HL-60/S4 treated with phorbol 12-myristate 13-acetate at 8.2 ng/mL for 4 days and 3 days (cell line): ENCODE data around the gene HOXB3.

Experiments used
- in situ Hi-C: fragments of 300-500 bp; cut with MboI; formaldehyde crosslinking; loops from 2 replicates; pipeline ENCODE4 v1.15.0; 2022; ENCODE audit warnings: low sequenced_read_pairs

HOXB3 gene

DNA sequence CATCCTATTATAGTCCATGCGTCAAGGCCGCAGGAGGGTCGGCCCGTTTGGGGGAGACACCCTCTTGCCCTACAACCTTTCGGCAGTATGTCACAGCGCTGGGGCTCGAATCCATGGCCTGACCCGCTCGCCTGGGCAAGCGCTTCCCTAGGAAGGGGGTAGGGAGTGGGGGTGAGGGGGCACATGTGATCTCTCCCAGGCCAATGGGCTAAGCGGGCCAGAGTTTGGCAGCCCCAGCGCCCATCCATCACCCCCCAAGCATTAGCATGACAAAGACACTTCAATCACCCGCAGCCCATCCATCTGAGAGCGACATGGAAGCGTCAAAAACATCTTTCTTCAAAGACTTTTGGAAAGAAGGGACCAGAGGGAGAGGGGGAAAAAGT, 59.2 kb downstream of the HOXB3 start, which contains the start of gene HOXB1:
Gene HOXB1 (minus strand): TSS at position 125 of the 386 bp plus-strand sequence. CDS start 107 bp downstream, at position 18.
- in situ Hi-C loops = no loop called here

DNA sequence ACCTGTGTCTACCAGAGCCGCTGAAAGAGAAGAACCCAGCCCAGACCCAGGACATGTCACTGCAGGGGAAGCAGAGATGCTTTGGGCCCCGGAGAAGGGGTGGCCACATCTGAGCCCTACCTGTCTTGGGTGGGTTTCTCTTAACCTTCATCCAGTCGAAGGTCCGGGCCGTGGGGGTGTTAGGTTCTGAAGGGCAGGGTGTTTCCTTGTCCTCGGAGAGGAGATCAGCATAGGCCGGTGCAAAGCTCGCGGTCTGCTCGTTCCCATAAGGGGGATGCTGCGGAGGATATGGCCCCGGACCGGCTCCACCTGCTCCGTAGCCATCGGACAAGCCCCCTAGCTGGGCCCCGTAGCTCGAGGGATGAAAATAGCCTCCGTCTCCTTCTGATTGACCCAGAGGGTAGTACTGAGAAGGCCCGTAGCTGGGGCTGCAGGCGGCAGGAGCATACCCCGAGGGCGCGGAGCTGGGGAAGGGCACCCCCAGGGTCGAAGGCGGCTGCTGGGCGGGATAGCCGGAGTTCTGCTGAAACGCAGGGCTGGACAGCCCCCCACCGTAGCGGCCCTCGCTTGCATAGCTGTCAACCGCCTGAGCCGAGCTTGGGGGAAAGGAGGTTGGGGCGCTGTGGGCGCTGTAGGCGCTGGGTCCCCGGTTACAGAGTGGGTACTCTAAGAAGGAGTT, 59.7 kb downstream of the HOXB3 start:
- in situ Hi-C loops = no loop called here

GRCh38 chr17:48529683-48530009, 60.4 kb downstream of the HOXB3 start:
- in situ Hi-C loops = no loop called here

GRCh38 chr17:48528936-48529682, 60.9 kb downstream of the HOXB3 start:
- in situ Hi-C loops = no loop called here

DNA sequence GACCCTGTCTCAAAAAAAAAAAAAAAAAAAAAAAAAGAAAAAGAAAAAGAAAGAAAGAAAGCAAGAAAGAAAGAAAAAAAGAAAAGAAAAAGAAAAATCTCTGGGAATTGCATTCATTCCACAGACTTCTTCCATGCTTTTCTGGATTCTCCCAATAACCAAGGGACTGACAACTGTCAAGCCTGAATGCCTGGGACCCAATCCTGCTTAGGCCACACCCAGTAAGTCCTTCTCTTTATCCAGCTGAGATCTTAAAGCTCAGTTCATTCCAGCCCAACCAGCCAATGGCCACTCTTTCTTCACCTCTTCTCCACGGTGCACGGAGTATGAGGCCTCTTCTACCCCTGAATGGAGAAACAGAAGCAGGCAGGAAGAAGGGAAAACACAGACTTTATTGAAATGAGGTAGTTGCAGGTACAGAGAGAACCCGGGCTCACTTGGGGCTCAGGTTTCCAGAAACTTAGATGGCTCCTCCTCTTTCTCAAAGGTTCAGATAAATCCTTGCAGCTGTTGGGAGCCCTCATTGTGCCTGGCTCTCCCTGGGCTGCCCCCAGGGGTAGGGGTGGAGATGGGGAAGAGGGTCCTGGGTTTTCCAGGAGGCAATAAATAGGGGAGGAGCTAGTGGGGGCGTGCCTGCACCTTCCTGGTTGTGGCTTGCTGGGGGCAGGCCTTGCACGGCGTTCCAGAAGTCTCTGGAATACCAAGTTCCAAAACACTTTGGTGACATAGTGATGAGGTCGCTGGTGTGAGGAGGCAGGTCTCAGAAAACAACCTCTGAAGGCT, 61.7 kb downstream of the HOXB3 start:
- in situ Hi-C loops = no loop called here

GRCh38 chr17:48527547-48527932, 62.5 kb downstream of the HOXB3 start:
- in situ Hi-C loops = no loop called here

DNA sequence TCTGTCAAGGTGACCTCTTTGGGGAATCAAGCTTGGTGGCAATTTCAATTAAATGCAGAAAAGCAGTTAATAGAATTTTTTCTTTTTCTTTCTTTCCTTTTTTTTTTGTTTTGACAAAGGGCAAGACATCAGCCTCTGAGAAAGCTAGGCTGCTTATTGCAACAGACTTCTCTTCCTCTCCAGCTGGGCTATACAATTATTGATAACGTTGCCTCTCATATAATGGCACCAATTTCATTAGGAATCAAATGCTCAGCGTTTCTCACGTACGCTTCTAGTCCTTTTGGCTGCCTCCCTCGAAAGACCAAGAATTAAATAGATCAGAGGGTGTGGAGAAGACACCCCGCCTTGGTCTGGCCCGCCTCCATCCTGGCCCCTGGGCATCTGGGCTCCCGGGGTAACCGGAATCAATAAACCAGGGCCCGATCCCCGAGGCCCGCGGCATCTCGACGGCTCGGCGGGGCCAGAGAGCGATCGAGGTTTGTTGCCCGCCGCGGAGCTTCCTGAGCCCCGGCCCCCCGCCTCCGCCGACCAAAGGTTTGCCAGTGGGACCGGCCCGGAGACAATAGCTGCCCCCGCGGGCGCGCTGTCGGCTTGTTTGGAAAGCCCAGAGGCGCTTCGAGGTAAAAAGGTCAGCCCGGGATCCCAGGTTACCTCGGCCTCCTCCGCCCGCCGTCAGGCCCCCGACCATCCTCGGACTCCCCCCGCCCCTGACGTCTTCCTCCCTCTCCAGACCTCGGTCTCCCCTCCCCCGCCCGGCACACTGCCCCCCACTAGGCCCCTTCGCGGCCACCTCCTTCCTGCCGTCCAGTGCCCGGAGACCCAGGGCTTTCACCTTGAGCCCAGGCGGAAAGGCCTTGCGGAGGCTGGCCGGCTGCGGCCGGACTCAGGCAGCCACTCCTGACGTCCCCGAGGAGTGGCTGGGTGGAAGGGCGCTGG, 63.2 kb downstream of the HOXB3 start:
- in situ Hi-C loops = no loop called here

DNA sequence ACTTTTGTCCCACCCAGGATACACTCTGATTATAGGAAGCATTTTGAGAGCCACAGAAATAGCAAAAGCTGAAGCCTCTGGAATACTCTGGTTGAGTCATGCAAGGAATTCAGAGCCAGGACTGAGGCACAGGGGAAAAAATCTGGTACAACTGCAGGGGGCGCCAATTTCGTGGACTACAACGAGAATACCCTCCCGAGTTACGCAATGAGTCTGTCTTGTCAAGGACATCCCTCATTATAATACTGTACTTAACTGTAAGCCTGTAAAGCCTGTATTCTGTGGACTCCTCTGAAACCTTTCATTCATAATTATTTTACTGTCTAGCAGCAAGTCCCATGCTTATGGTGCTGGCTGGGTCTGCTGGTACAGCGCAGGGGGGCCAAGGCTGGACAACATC, 67.0 kb downstream of the HOXB3 start:
- in situ Hi-C loops = no loop called here

GRCh38 chr17:48522031-48522653, 67.9 kb downstream of the HOXB3 start:
- in situ Hi-C loops = no loop called here

GRCh38 chr17:48520631-48521079, 69.4 kb downstream of the HOXB3 start:
- in situ Hi-C loops = no loop called here

DNA sequence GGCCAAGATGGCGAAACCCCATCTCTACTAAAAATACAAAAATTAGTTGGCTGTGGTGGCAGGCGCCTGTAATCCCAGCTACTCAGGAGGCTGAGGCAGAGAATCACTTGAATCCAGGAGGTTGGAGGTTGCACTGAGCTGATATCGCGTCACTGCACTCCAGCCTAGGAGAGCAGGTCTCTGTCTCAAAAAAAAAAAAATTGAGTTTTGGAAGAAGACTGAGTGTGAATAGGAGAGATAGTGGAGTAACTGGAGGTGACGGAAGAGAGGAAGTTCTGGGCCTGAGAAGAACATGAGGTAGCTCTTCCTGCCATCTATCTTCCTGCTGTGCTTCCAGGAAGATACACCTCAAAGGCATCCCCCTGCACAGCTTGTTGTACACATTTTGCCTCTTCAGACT, 70.6 kb downstream of the HOXB3 start:
- in situ Hi-C loops = no loop called here

GRCh38 chr17:48517478-48517877, 72.6 kb downstream of the HOXB3 start:
- in situ Hi-C loops = no loop called here

DNA sequence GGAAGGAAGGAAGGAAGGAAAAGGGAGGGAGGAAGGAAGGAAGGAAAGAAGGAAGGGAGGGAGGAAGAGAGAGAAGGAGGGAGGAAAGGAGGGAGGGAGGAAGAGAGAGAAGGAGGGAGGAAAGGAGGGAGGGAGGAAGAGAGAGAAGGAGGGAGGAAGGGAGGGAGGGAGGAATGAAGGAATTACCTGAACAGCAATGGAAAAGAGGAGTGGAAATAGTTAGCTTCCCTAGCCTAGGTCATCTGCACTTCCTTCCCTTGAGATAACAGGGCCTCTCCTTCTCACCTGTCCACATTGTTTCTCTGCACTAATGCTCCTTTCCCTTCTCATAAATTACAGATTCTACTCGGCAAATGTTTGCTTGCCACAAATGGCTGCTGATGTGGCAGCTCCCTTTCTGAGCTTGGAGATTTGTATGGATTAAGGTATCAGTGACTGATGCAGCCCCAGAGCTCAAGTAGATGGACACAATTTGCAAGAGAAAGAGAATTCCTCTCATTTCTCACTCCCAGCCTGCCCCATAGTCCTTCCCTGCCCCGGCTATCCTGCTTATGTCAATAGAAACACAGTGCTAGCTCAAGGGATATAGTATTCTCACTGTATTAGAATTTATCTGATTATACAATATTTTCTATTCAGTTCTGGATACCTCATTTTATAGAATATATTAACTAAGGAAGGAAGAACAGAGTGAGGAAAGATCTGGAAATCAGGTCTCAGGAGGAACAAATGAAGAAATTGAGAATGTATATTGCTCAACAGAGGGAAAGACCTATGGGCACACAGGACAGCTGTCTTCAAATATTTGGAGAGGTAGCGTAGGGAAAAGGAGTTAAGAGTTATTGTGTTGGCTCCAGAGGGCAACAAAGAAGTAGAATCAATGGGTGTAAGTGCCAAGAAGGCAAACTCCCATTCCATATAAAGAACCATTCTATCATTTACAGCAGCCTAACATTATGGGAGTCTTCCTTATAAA, 73.8 kb downstream of the HOXB3 start:
- in situ Hi-C loops = no loop called here

DNA sequence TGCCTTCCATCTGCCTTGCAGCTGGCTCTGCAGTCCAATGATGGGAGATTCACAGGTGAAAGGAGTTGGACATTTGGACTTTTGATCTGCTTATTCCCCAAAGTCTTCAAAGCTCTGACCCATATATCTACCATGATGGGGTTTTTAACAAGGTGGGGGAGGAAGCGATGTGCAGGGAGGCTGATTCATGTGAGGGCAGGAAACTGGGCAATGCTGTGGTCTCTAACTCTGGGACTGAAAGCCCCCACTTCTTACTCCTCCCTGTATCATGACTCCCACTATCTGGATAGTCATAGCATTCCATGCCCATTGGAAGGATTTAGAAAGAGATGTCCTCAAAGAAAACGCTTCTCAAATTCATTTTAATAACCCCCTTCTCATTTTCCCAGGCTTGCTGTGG, 75.6 kb downstream of the HOXB3 start:
- in situ Hi-C loops = no loop called here

- in situ Hi-C loops = no loop called here
These were observed 76.2 kb downstream of the HOXB3 start for GRCh38 chr17:48513666-48514455.

- in situ Hi-C loops = no loop called here
These were observed 76.9 kb downstream of the HOXB3 start for GRCh38 chr17:48513097-48513496.

- in situ Hi-C loops = no loop called here
These were observed 79.1 kb downstream of the HOXB3 start for GRCh38 chr17:48510761-48511604.
